Heart right ventricle (tissue), 16 donors: Measurements from ENCODE around the gene SRC. TPM values are rescaled to one million over a fixed set of nuclear protein-coding genes. Genes with fewer than 3 reads are reported as not detected.

Experiments used
- ATAC-seq, 8 donors: fragments of 200-7000 bp; cut with Tn5 transposase; one replicate each; pipeline ENCODE4 v1.9.1; 2020; ENCODE audit warnings: mild to moderate bottlenecking in 8 of 8, moderate library complexity in 8 of 8, moderate number of reproducible peaks in 1 of 8
- DNase-seq, 2 donors: peaks; one replicate each; pipeline ENCODE4 v3.0.0-alpha.2; 2020
- H3K27ac ChIP-seq, 10 donors: fragments of 200-600 bp; sonication (generic) in 2 of 10; one replicate each; pipeline versions ENCODE4 v1.5.0 to v1.8.0; 2020 to 2022; ENCODE audit warnings: mild to moderate bottlenecking in 3 of 10
- H3K27me3 ChIP-seq, 7 donors: fragments of 200-600 bp; one replicate each; pipeline ENCODE4 v1.8.0; 2021 to 2022; ENCODE audit warnings: mild to moderate bottlenecking in 2 of 7
- H3K36me3 ChIP-seq, 9 donors: fragments of 200-600 bp; sonication (generic) in 1 of 9; one replicate each; pipeline versions ENCODE4 v1.5.0 to v1.8.0; 2020 to 2022; ENCODE audit warnings: mild to moderate bottlenecking in 2 of 9
- H3K4me1 ChIP-seq, 9 donors: fragments of 200-600 bp; sonication (generic) in 1 of 9; one replicate each; pipeline versions ENCODE4 v1.5.0 to v1.8.0; 2020 to 2022; ENCODE audit warnings: mild to moderate bottlenecking in 4 of 9
- H3K4me3 ChIP-seq, 10 donors: fragments of 200-600 bp; sonication (generic) in 2 of 10; one replicate each; pipeline versions ENCODE4 v1.5.0 to v1.8.0; 2020 to 2022; ENCODE audit warnings: mild to moderate bottlenecking in 7 of 10, moderate library complexity in 2 of 10
- H3K9me3 ChIP-seq, 11 donors: fragments of 200-600 bp in 10 of 11; sonication (generic) in 2 of 11; one replicate each; pipeline versions ENCODE4 v1.5.0 to v1.8.0; 2013 to 2022; ENCODE audit warnings: mild to moderate bottlenecking in 2 of 11, control low read depth in 1 of 11, moderate library complexity in 1 of 11
- WGBS, 2 donors: extraction: QIAGEN DNeasy Blood & Tissue Kit; methylation state at CpG; one replicate each; pipeline ENCODE4 v1.1.7; 2013; ENCODE audit warnings: inconsistent platforms in 1 of 2; 5-methylcytosine and 5-hydroxymethylcytosine counted together
- intact Hi-C, 10 donors: fragments of 100-400 bp; cut with DNase I; formaldehyde crosslinking; loops; one replicate each; pipeline versions ENCODE4 v1.11.1 to v1.14.2; 2022
- polyA plus RNA-seq, 2 donors: library from polyadenylated mRNA; stranded (reverse); fragments of 200-250 nt; gene quantifications; one replicate each; pipeline ENCODE4 v1.2.3, GENCODE V29; 2013
- total RNA-seq, 10 donors: library from RNA; stranded (reverse); fragmentation: NEBNext Ultra II Directional in 3 of 10; extraction: Animal tissue kit (Norgen Biotek cat#: 25700) in 3 of 10; gene quantifications; one replicate each; pipeline versions ENCODE4 v1.2.1 to v1.2.4, GENCODE V29; 2021 to 2023
- TF ChIP-seq, protein P1 (sequence below), 9 donors: fragments of 200-600 bp; sonication (generic) in 2 of 9; IDR thresholded peaks; one replicate each; pipeline versions ENCODE4 v1.5.0 to v1.8.0; 2021 to 2022; ENCODE audit warnings: antibody characterized with exemption in 9 of 9, mild to moderate bottlenecking in 5 of 9, moderate library complexity in 1 of 9
- donor health status: Arrhythmogenic right ventricular cardiomyopathy.
- donor health status: ischemic (EF 13 %, LVEDD 7.1; RV severe dilation, severe dysfunction).
- donor health status: healthy with polysubstance abuse.
- donor health status: DM: no; HTN: yes; CAD: no.
- donor health status: DM: no; HTN: no; CAD: no.
- donor health status: ischemic (EF 25% LVEDD 6.9; RV normal size, moderate dysfunction).
- donor health status: ischemic (EF 25% LVEDD 5.7; RV mildly dilated, moderate dysfunction).
- donor health status: healthy.
- donor health status: DM: yes; HTN: yes; CAD: no.
- donor health status: Ischemic cardiomyopathy.
- donor health status: ischemic (EF 35%, LVEDD 5.7; RV mildly dilated, moderate dysfunction).
- donor health status: nonischemic (EF 11% LVEDD 7.7; RV severe dilation, severe dysfunction).
- donor health status: DM: yes; HTN: yes; CAD: no.
- donor health status: PGD.
- donor health status: ischemic (EF 29% LVEDD 5.4; RV normal size, mild dysfunction).
- donor health status: nonischemic (EF 23%, LVEDD 6.1; RV moderate dilation, normal function).

The SRC gene
- total and polyA plus RNA-seq, 12 donors: 1.9 to 10.8 (median 4.2) TPM

DNA sequence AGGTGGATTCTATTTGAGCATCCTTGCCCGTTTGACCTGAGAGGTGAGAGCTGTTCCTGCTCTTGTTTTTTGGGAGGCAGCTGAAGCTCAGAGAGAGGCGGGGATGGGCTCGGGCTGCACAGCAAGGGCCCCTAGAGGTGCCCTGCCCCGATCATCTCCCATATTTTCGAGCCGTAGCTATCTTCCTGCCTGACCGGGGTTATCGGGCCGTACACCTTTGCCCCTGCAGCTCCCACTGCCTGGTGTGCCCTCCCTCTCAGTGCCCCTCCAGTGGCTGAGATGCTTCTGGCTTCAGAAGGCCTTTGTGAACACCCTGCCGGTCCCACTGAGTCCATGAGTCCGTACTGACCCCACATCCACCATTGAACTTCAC lies 6.7 kb downstream of the SRC start:
- H3K27me3 ChIP-seq: no peaks in the 10 kb centered on the region
- H3K36me3 ChIP-seq: no peaks in the 10 kb centered on the region
- TF ChIP-seq, protein P1, sequence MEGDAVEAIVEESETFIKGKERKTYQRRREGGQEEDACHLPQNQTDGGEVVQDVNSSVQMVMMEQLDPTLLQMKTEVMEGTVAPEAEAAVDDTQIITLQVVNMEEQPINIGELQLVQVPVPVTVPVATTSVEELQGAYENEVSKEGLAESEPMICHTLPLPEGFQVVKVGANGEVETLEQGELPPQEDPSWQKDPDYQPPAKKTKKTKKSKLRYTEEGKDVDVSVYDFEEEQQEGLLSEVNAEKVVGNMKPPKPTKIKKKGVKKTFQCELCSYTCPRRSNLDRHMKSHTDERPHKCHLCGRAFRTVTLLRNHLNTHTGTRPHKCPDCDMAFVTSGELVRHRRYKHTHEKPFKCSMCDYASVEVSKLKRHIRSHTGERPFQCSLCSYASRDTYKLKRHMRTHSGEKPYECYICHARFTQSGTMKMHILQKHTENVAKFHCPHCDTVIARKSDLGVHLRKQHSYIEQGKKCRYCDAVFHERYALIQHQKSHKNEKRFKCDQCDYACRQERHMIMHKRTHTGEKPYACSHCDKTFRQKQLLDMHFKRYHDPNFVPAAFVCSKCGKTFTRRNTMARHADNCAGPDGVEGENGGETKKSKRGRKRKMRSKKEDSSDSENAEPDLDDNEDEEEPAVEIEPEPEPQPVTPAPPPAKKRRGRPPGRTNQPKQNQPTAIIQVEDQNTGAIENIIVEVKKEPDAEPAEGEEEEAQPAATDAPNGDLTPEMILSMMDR (IDR thresholded peaks at IDR 0.05): no peak
- H3K27ac ChIP-seq: no peak overlapping the region
- 81 to 93% methylated on average over 11 of the region's 11 CpGs for WGBS, 2 donors
- peaks cover 0 to 51% (median 4%) of the 10 kb centered on the region in 9 donors for H3K4me1 ChIP-seq
- H3K9me3 ChIP-seq: no peaks in the 10 kb centered on the region
- no peak for DNase-seq
- no peak overlapping the region for H3K4me3 ChIP-seq
- intact Hi-C loops: no loop called here
- no peak for ATAC-seq

DNA sequence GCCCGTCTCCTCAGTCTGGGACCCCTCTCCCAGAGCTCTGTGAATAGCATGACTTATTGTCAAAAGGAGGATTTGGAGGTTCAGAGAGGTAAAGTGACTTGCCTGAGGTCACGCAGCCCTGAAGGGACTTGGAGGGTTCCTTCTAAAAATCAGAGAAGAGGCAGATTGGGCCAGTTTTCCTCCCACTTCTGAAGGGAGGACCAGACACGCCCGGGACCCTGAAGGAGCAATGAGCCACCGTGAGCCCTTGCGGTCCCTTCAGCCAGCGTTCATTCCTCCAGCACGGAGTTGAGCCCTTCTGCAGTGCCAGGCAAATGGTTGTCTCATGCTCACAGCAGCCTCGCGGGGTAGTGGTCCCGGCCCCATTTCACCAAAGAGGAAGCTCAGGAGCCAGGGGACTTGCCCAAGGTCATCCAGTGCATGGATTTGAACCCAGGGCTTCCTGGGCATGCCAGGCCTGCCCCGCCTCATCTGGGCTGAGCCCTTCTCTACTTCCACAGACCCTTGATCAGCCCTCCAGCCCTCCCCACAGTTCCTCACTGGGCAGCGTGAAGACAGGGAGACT lies 7.4 kb downstream of the SRC start:
- no peaks in the 10 kb centered on the region for H3K36me3 ChIP-seq
- peaks cover 0 to 51% (median 6%) of the 10 kb centered on the region in 9 donors for H3K4me1 ChIP-seq
- H3K9me3 ChIP-seq: no peaks in the 10 kb centered on the region
- ATAC-seq: no peak
- intact Hi-C loops: no loop called here
- no peak for DNase-seq
- WGBS, 2 donors: 91 to 94% methylated on average over 13 of the region's 13 CpGs
- H3K4me3 ChIP-seq: no peak overlapping the region
- H3K27ac ChIP-seq: no peak overlapping the region
- H3K27me3 ChIP-seq: no peaks in the 10 kb centered on the region
- TF ChIP-seq, protein P1 (IDR thresholded peaks at IDR 0.05): no peak

DNA sequence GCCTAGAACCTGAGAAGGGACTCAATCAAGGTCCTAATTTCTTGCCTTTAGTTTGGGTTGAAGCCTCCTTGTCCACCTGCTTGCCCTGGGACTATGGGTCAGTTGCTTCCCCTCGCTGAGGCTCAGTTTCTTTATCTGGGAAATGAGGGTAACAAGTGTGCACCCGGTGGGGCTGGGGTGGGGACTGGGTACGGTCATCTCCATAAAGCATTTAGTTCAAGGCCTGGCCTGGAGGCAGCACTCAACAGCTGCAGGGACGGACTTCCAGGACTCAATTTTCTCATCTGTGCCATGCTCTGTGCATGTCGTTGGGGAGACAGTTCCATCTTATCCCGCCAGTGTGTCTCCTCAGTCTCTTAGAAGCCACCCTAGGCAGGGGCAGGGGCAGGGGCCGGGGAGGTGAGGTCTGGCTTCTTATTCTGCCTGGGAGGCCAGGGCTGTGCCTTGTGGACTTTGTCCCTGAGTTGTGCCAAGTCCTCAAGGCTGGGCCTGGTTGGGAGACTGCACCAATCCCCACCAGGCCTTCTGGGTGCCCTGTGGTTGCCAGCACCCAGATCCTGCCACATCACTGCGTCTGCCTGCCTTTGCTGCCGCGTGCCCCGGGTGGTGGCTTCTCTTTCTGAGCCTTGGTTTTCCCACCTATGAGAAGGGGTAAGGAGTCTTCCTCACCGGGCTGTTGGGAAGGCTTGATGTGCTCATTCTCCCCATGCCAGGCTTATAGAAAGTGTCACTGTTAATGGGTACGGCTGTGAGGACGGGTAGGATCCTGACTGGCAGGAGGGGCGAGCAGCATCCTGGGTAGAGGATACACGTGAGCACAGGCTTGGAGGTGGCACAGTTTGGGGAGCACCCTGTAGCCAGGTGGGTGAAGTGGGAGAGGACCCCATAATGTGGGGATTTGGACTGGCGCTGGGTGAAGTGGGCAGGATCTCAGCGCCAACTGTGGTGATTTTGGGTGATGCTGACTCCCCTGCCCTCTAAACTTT lies 8.6 kb downstream of the SRC start:
- Histone ChIP-seq H3K4me1 (peaks cover 0 to 48% (median 8%) of the 10 kb centered on the region in 9 donors), H3K4me3 (no peak overlapping the region), H3K36me3 (no peaks in the 10 kb centered on the region), H3K9me3 (no peaks in the 10 kb centered on the region), H3K27ac (no peak overlapping the region), H3K27me3 (no peaks in the 10 kb centered on the region)
- intact Hi-C loops: no loop called here
- no peak for DNase-seq
- ATAC-seq: no peak
- WGBS, 2 donors: 90 to 92% methylated on average over 18 of the region's 18 CpGs
- TF ChIP-seq, protein P1 (IDR thresholded peaks at IDR 0.05): no peak

DNA sequence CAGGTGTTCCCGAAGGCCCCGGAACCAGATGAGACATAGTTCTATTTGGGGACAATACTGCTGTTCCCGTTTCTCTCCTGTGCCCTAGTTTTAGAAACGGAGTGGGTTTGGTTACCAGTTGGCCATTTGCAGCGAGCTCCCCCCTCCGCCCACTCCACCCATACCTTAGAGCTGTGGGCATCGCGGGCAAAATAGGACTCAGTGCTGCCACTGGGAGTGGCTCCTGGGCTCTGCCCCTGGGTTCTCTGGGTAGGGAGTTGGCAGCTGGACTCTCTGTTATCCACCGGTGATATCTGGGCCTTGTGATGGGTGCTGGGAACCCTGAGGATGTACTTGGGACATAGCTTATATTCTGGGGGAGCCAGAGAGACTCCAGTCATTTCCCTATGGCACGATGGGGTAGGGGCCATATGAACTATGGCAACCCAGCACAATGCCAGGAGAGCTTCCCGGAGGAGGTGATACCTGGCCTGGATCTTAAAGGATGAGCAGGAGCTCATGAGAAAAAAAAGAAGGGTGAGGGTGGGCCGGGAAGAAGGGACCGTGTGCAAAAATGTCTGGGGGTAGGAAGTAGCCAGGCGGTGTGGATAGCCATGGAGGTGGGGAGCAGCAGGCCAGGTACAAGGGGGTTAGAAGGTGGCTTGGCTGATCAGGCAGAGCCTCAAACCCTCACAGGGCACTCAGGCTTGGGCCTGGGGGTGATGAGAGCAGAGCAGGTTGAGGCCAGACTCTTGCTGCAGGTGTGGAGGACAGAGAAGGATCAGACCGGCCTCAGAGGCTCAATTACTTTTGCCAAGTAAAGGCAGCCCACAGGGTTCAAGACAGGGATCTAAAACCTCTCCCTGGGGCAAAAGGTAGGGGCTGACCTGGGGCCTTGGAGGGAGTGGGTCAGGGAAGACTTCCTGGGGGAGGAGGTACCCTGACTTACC lies 9.6 kb downstream of the SRC start:
- peaks cover 0 to 38% (median 5%) of the 10 kb centered on the region in 9 donors for H3K4me1 ChIP-seq
- H3K36me3 ChIP-seq: no peaks in the 10 kb centered on the region
- no peak overlapping the region for H3K4me3 ChIP-seq
- no peaks in the 10 kb centered on the region for H3K9me3 ChIP-seq
- no peak overlapping the region for H3K27ac ChIP-seq
- intact Hi-C loops: no loop called here
- DNase-seq (no peak), ATAC-seq (no peak)
- H3K27me3 ChIP-seq: no peaks in the 10 kb centered on the region
- TF ChIP-seq, protein P1 (IDR thresholded peaks at IDR 0.05): no peak
- 91 to 92% methylated on average over 15 of the region's 15 CpGs for WGBS, 2 donors
